Measurements from ENCODE around the gene CD300A.
A peak's percentile ranks its signal among the peaks of the same experiment; 100 is the strongest.

Gene CD300A

DNA sequence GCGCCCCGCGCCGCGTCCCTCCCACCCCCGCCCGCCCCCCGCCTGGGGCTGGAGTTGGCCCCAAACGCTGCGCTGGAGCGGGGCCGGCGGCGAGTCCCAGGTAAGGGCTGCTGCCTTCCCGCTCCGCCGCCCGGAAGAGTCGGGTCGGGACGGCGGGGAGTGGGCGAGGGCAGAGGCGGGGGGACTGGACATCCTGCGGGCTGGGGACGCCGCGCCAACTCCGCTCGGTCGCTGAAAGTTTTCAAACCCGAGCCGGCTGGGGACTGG is 34.1 kb upstream of the CD300A start:
- DNase-seq (ENCODE audit: low read depth): no peak
- TF ChIP-seq, protein P1, sequence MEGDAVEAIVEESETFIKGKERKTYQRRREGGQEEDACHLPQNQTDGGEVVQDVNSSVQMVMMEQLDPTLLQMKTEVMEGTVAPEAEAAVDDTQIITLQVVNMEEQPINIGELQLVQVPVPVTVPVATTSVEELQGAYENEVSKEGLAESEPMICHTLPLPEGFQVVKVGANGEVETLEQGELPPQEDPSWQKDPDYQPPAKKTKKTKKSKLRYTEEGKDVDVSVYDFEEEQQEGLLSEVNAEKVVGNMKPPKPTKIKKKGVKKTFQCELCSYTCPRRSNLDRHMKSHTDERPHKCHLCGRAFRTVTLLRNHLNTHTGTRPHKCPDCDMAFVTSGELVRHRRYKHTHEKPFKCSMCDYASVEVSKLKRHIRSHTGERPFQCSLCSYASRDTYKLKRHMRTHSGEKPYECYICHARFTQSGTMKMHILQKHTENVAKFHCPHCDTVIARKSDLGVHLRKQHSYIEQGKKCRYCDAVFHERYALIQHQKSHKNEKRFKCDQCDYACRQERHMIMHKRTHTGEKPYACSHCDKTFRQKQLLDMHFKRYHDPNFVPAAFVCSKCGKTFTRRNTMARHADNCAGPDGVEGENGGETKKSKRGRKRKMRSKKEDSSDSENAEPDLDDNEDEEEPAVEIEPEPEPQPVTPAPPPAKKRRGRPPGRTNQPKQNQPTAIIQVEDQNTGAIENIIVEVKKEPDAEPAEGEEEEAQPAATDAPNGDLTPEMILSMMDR (IDR thresholded peaks at IDR 0.05; ENCODE audit: control insufficient read depth, extremely low read depth, insufficient read depth): no peak
- peak overlapping the region; percentile 65 for H3K4me3 ChIP-seq (ENCODE audit: low read depth, low read length)

- no peak for DNase-seq (ENCODE audit: low read depth)
- peak overlapping the region; percentile 65 for H3K4me3 ChIP-seq (ENCODE audit: low read depth, low read length)
- TF ChIP-seq, protein P1 (IDR thresholded peaks at IDR 0.05; ENCODE audit: control insufficient read depth, extremely low read depth, insufficient read depth): no peak
These were observed 33.6 kb upstream of the CD300A start for GRCh38 chr17:74432766-74433391.

- DNase-seq (ENCODE audit: low read depth): no peak
- no peak overlapping the region for H3K4me3 ChIP-seq (ENCODE audit: low read depth, low read length)
- TF ChIP-seq, protein P1 (IDR thresholded peaks at IDR 0.05; ENCODE audit: control insufficient read depth, extremely low read depth, insufficient read depth): no peak
These were observed 32.9 kb upstream of the CD300A start for GRCh38 chr17:74433421-74434121.

DNA sequence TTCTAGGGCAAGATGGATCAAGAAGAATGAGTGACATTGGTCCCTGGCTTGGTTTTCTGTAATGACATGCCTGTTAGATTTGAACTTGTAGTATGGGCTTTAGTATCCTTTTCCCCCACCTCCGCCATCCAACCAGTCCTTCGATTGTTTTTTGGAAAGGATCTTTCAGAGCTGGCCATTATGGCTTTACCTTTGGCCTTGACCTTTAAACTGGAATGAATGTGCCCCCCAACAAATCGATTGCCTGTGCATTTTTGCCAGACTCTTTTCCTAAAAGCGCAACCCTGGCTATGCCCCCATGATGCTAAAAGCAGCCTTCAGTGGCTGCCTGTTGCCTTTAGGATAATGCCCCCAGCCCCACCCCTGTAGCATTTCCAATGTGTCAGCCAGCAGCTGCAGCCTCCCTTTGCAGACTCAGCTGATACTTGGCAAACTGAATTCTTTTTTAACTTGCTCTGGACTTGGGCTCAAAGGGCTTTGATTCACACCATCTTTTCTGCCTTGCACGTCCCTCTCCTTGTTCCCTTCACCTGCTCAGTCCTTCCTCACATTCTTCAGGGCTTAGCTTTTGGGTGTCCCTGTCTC is 30.6 kb upstream of the CD300A start:
- TF ChIP-seq, protein P1 (IDR thresholded peaks at IDR 0.05; ENCODE audit: control insufficient read depth, extremely low read depth, insufficient read depth): no peak
- H3K4me3 ChIP-seq (ENCODE audit: low read depth, low read length): no peak overlapping the region

DNA sequence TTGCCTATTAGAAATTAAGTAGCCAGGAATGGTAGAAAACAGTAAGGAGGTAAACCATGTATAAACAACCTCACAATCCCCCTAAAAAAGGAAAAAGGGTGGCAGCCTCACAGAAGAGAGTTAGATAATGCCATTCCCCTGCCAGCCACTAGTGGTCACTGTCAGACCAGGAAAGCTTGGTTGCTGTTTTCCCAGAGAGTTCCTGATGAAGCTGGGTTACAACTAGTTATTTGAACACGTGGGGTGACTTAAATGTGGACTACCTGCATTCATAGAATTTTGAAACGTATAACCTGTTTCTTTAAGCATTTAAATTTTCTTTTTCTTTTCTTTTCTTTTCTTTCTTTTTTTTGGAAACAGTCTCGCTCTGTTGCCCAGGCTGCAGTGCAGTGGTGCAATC is 28.7 kb upstream of the CD300A start:
- DNase-seq (ENCODE audit: low read depth): no peak
- no peak overlapping the region for H3K4me3 ChIP-seq (ENCODE audit: low read depth, low read length)
- TF ChIP-seq, protein P1 (IDR thresholded peaks at IDR 0.05; ENCODE audit: control insufficient read depth, extremely low read depth, insufficient read depth): peak; percentile 47

More for the DNA sequence above, 30.6 kb upstream of the CD300A start:
- no peak for DNase-seq (ENCODE audit: low read depth)

- no peak for DNase-seq (ENCODE audit: low read depth)
- TF ChIP-seq, protein P1 (IDR thresholded peaks at IDR 0.05; ENCODE audit: control insufficient read depth, extremely low read depth, insufficient read depth): no peak
- no peak overlapping the region for H3K4me3 ChIP-seq (ENCODE audit: low read depth, low read length)
These were observed 26.5 kb upstream of the CD300A start for GRCh38 chr17:74439691-74440567.
